Ishikawa (cell line): ENCODE results near the gene UBE2I.

Source experiments
- CEBPB ChIP-seq: IDR thresholded peaks from 2 replicates; pipeline ENCODE4 v1.6.1; 2012
- CREB1 ChIP-seq: IDR thresholded peaks from 2 replicates; pipeline ENCODE4 v1.6.1; 2012; ENCODE audit warnings: low read depth
- EGR1 ChIP-seq: IDR thresholded peaks from 2 replicates; pipeline ENCODE4 v1.6.1; 2012
- EP300 ChIP-seq: IDR thresholded peaks from 2 replicates; pipeline ENCODE4 v1.6.1; 2012; ENCODE audit warnings: borderline replicate concordance
- FOXM1 ChIP-seq: IDR thresholded peaks from 2 replicates; pipeline ENCODE4 v1.6.1; 2012; ENCODE audit warnings: low read depth, borderline replicate concordance
- NFIC ChIP-seq: IDR thresholded peaks from 2 replicates; pipeline ENCODE4 v1.6.1; 2012
- RAD21 ChIP-seq: IDR thresholded peaks from 2 replicates; pipeline ENCODE4 v1.6.1; 2012; ENCODE audit warnings: low read depth
- TAF1 ChIP-seq: IDR thresholded peaks from 2 replicates; pipeline ENCODE4 v1.6.1; 2012; ENCODE audit warnings: low read depth, mild to moderate bottlenecking
- TCF12 ChIP-seq: IDR thresholded peaks from 2 replicates; pipeline ENCODE4 v1.6.1; 2012; ENCODE audit warnings: low read depth
- TEAD4 ChIP-seq: IDR thresholded peaks from 2 replicates; pipeline ENCODE4 v1.6.1; 2012
- YY1 ChIP-seq: IDR thresholded peaks from 2 replicates; pipeline ENCODE4 v1.6.1; 2012; ENCODE audit warnings: low read depth
- ZBTB7A ChIP-seq: IDR thresholded peaks from 2 replicates; pipeline ENCODE4 v1.6.1; 2012; ENCODE audit warnings: low read depth
- TF ChIP-seq, protein P1 (sequence below): IDR thresholded peaks from 2 replicates; pipeline ENCODE4 v1.6.1; 2012
- TF ChIP-seq, protein P2 (sequence below): IDR thresholded peaks from 2 replicates; pipeline ENCODE4 v1.6.1; 2012; ENCODE audit warnings: low read depth, mild to moderate bottlenecking
- TF ChIP-seq, protein P3 (sequence below): IDR thresholded peaks from 2 replicates; pipeline ENCODE4 v1.6.1; 2012

Gene UBE2I

DNA sequence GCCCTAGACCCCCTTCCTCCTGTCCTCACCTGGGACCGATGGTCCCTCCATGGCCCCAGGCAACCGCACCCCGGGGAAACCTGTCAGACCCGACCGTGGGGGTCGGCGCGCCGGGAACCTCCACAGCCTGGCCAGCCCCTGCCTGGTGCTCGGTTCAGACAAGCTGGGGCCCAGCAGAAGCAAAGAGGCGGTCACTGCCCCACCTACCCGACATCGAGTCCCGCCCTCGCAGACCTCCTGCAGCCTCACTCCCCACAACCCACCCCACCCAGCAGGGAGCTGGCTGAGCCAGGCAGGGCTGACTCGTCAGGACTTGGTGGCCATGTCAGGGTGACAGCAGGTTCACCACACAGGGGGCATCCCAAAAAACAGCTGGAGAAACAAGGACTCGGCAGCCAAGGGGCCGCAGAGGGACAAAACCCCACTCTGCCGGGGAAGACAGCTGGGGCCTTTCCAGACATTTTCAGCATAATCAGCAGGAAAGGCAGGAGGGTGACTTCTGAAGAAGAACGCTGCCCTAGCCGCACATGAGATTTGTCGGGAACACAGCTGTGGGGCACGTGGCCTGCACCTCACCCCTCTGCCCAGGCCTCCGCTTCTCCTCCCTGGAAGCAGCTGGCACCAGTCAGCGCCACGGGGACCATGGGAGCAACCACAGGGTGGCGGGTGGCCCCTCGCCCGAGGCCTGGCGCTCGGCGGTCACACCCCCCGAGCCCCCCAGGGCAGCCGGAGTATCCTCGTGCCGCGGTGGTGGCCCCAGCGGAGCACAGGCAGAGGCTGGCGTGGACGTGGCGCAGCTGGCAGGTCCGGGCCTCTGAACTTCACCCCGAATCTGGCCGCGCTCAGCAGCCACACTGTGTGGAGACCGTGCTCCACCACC lies 65.2 kb downstream of the UBE2I start:
- TF ChIP-seq CREB1 = no peak
- TF ChIP-seq TEAD4 = no peak
- TF ChIP-seq YY1 = no peak
- TF ChIP-seq, protein P1, sequence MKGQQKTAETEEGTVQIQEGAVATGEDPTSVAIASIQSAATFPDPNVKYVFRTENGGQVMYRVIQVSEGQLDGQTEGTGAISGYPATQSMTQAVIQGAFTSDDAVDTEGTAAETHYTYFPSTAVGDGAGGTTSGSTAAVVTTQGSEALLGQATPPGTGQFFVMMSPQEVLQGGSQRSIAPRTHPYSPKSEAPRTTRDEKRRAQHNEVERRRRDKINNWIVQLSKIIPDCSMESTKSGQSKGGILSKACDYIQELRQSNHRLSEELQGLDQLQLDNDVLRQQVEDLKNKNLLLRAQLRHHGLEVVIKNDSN = no peak
- TF ChIP-seq, protein P2, sequence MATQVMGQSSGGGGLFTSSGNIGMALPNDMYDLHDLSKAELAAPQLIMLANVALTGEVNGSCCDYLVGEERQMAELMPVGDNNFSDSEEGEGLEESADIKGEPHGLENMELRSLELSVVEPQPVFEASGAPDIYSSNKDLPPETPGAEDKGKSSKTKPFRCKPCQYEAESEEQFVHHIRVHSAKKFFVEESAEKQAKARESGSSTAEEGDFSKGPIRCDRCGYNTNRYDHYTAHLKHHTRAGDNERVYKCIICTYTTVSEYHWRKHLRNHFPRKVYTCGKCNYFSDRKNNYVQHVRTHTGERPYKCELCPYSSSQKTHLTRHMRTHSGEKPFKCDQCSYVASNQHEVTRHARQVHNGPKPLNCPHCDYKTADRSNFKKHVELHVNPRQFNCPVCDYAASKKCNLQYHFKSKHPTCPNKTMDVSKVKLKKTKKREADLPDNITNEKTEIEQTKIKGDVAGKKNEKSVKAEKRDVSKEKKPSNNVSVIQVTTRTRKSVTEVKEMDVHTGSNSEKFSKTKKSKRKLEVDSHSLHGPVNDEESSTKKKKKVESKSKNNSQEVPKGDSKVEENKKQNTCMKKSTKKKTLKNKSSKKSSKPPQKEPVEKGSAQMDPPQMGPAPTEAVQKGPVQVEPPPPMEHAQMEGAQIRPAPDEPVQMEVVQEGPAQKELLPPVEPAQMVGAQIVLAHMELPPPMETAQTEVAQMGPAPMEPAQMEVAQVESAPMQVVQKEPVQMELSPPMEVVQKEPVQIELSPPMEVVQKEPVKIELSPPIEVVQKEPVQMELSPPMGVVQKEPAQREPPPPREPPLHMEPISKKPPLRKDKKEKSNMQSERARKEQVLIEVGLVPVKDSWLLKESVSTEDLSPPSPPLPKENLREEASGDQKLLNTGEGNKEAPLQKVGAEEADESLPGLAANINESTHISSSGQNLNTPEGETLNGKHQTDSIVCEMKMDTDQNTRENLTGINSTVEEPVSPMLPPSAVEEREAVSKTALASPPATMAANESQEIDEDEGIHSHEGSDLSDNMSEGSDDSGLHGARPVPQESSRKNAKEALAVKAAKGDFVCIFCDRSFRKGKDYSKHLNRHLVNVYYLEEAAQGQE = no peak
- TF ChIP-seq RAD21 = no peak
- no peak for TF ChIP-seq CEBPB
- no peak for TF ChIP-seq EGR1
- TF ChIP-seq TCF12 = no peak
- no peak for TF ChIP-seq TAF1
- TF ChIP-seq NFIC = no peak
- TF ChIP-seq, protein P3, sequence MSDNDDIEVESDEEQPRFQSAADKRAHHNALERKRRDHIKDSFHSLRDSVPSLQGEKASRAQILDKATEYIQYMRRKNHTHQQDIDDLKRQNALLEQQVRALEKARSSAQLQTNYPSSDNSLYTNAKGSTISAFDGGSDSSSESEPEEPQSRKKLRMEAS = no peak
- no peak for TF ChIP-seq FOXM1
- TF ChIP-seq ZBTB7A = no peak
- no peak for TF ChIP-seq EP300

DNA sequence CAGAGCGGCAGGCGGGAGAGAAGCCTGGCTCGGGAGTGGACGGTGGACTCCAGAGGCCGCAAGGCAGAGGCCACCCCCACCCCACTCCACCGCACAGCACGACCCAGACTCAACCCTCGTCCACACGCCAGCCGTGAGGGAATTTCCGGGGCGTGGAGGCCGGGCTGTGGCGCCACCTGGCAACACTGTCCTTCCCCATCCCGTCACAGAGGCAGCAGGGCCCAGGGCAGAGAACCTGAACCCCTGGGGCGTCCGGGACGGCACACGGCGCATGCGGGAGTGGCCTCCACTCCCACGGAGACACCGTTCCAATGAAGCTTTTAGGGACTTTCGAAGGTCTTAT lies 65.8 kb downstream of the UBE2I start:
- TF ChIP-seq, protein P1 = no peak
- TF ChIP-seq TAF1 = no peak
- TF ChIP-seq NFIC = no peak
- no peak for TF ChIP-seq TCF12
- no peak for TF ChIP-seq RAD21
- TF ChIP-seq ZBTB7A = no peak

DNA sequence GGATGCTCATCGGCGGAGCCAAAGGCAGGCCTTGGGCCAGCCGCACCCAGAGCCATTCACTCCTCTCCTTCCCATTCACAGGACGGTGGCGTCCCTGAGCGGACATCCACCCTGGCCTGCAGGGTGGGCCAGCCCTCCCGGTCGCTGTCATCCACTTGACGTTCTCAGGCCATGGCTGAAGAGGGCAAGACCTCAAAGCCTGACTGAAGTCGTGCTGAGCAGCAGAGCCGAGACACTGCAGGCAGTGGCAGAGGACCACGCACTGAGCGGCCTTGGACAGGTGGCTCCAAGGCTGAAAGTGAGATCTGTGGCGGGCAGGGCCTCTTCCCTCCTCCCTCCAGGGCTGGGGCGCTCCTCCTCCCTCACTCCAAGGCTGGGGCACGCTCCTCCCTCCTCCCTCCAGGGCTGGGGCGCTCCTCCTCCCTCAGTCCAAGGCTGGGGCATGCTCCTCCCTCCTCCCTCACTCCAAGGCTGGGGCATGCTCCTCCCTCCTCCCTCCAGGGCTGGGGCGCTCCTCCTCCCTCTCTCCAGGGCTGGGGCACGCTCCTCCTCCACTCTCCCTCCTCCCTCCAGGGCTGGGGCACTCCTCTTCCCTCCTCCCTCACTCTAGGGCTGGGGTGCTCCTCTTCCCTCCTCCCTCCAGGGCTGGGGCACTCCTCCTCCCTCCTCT lies 66.4 kb downstream of the UBE2I start:
- TF ChIP-seq YY1 = no peak
- TF ChIP-seq, protein P1 = no peak
- TF ChIP-seq, protein P3 = no peak
- TF ChIP-seq CREB1 = no peak
- no peak for TF ChIP-seq TAF1
- no peak for TF ChIP-seq ZBTB7A
- no peak for TF ChIP-seq RAD21
- TF ChIP-seq TEAD4 = no peak
- no peak for TF ChIP-seq EGR1
- TF ChIP-seq, protein P2 = no peak
